GM19023 (cell line): ENCODE measurements around the gene SMAD9.
"Not testable (repeated sequence)": the region's sequence is repeated elsewhere in the genome, so short reads cannot be mapped to it uniquely, and the experiment has no call there.

Experiments
- ATAC-seq: cut with Tn5 transposase; IDR thresholded peaks from one replicate; pipeline ENCODE4 v1.9.1; 2021; ENCODE audit warnings: mild to moderate bottlenecking, moderate library complexity; ENCODE audit not compliant: unreplicated experiment

Gene SMAD9

GRCh38 chr13:36912369-36912768 lies 7.7 kb downstream of the SMAD9 start:
- ATAC-seq = no peak

GRCh38 chr13:36910545-36910944 lies 9.5 kb downstream of the SMAD9 start:
- ATAC-seq = no peak

- ATAC-seq = no peak
Measured at GRCh38 chr13:36907821-36908220, 12.2 kb downstream of the SMAD9 start.

GRCh38 chr13:36907266-36907665 lies 12.8 kb downstream of the SMAD9 start:
- ATAC-seq = no peak

GRCh38 chr13:36905944-36906343 lies 14.1 kb downstream of the SMAD9 start:
- no peak for ATAC-seq

GRCh38 chr13:36903925-36904595 lies 16.0 kb downstream of the SMAD9 start:
- ATAC-seq = no peak

GRCh38 chr13:36897054-36897616 lies 22.9 kb downstream of the SMAD9 start:
- no peak for ATAC-seq

- no peak for ATAC-seq
Measured at GRCh38 chr13:36891752-36892151, 28.3 kb downstream of the SMAD9 start.

GRCh38 chr13:36888645-36889044 lies 31.4 kb downstream of the SMAD9 start:
- no peak for ATAC-seq

GRCh38 chr13:36887758-36888521 lies 32.1 kb downstream of the SMAD9 start:
- no peak for ATAC-seq

- ATAC-seq = no peak
Measured at GRCh38 chr13:36885901-36886300, 34.1 kb downstream of the SMAD9 start.

GRCh38 chr13:36884235-36884634 lies 35.8 kb downstream of the SMAD9 start:
- no peak for ATAC-seq

- ATAC-seq = no peak
Measured at GRCh38 chr13:36883824-36884223, 36.2 kb downstream of the SMAD9 start.

- ATAC-seq = not testable (repeated sequence)
Measured at GRCh38 chr13:36883392-36883791, 36.6 kb downstream of the SMAD9 start.

- no peak for ATAC-seq
Measured at GRCh38 chr13:36882829-36883390, 37.1 kb downstream of the SMAD9 start.

- ATAC-seq = no peak
Measured at GRCh38 chr13:36880961-36881360, 39.1 kb downstream of the SMAD9 start.

- ATAC-seq = no peak
Measured at GRCh38 chr13:36879218-36879938, 40.7 kb downstream of the SMAD9 start.

GRCh38 chr13:36875961-36876360 lies 44.1 kb downstream of the SMAD9 start:
- no peak for ATAC-seq

- no peak for ATAC-seq
Measured at GRCh38 chr13:36875431-36875830, 44.6 kb downstream of the SMAD9 start.

GRCh38 chr13:36872621-36873020 lies 47.4 kb downstream of the SMAD9 start:
- ATAC-seq = no peak

- no peak for ATAC-seq
Measured at GRCh38 chr13:36870050-36870692, 49.9 kb downstream of the SMAD9 start.
